C1 segment of cervical spinal cord (tissue), 14 donors: ENCODE results near the gene OGG1.

Experiments used
- DNase-seq, 14 donors: peaks; one replicate each; lab custom pipeline; 2025; lab: John Stamatoyannopoulos, UW

The OGG1 gene

DNA sequence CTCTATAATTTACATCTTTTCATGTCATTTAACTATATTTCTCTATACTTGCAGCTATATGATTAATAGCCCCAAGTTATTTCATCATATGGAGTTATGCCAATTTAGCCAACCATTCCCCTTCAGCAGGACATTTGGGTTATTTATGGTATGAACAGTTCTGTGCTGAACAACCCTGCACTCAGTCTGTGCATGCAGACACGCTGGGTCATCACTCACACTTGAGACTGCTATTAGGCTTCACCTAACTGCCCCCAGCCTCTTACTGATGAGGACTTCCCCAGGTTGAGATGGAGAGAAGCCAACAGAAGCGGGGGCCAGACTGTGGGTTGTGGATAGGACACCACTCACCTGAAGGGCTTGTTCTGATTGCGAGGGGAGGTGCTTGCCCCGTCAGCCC is 35.2 kb downstream of the OGG1 start:
- DNase-seq: no peak

DNA sequence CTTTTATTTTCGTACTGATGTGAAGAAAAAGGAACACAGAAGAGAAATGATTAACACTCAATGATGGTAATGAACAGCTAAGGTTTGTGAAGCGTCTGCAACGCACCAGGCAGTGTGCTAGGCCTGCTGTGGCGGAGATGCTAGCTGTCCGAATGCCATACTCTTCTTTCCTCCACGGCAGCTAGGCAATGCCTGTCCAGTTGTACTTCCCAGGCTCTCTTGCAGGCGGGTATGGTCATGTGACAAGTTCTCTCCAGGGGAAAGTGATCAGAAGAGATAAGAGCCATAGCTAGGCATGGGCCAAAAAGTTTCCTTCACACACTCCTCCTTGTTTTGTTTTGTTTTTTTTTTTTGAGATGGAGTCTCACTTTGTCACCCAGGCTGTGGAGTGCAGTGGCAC is 35.9 kb downstream of the OGG1 start:
- DNase-seq: no peak

DNA sequence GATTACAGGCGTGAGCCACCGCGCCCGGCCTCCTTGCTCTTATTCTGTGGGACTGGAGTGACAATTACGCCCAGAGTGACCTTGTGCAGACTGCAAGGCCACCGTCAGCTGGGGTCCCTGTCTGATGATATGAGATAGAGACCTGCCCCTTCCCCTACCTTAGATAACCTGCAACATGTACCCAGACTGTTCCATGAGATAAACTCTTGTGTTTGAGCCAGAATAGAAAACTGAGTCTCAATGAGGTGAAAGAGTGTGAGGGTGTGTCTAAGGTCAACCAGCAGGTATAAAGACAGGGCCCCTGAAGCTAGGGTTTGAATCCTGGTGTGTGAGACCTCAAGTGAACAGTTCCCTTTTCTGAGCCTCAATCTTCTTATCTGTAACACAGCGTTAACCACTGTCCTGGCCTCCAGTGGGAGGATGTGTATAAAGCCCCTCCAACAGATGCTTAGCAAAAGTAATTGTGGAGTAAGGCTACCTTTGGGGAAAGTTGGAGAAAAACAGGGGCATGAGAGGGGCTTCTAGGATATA is 36.5 kb downstream of the OGG1 start:
- no peak for DNase-seq

DNA sequence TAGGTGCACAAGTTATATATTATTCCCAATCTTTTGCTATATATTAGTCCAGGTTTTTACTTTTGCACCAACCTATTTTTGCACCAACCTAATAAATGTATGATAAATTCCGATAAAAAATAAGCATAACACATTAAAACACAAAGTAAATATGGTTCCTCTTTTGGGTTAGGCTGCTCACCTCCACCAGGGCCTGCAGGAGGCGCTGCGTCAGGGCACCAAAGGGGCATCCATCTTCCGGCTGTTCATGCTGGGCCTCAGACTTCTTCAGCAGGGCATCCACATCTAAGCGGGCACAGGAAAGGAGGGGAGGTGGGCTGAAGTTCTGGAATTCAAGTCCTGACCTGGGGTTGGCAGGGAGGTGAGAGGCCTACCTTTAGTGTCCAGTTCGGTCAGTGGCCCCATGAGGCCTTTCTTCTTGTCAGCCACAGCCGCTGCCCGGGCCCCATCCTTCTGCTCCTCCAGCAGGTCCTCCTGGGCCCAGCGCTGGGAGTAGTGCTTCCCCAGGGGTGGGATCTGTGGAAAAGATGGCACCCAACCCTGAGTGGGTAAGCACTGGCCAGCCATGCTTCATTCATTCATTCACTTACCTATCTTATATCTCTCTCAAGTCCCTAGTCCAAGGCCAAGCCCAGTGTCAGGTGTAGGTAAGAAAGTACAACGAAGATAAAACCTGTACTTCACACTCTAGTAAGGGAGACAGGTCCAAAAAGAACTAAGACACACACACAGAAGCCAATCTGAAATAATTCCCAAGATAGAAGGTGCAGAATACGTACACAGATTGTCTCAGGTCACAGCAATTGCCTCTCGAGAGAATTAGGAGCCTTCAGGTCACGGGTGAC is 37.3 kb downstream of the OGG1 start:
- no peak for DNase-seq

DNA sequence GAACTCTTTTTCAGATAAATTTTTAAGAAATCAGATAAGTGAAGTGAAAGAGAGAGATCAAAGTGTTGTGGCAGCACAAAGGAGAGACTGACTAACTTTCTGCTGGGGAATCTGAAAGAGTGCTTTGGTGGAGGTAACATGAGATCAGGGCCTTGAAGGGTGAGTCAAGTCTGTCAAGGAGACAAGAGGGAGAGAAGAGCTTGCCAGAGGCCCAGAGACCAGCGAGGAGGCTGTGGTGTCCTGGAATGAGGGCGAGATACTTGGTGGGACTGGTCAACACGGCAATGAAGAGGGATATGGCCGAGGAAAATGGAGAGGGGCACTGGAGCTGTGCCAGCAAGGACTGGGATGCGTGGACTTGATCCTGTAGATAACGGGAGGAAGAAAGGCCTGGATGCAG is 38.0 kb downstream of the OGG1 start:
- no peak for DNase-seq

DNA sequence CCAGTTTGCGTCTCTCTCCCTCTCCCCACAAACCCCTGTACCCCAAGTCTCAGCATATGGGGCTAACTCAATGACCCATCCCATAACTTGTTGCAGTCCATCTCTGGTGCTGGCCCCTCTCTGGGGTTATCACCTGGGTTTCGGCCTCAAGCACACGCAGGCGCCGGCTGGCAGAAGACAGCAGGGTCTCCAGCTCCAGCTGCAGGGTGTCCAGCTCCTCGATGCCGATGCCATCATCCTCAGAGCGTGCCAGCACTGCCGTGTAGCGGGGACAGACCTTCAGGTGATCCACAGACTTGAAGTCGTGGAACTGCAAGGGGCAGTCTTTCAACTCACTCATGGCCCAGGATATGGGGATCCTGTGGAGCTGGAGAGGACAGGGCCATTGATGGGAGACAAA is 41.4 kb downstream of the OGG1 start:
- DNase-seq: no peak

DNA sequence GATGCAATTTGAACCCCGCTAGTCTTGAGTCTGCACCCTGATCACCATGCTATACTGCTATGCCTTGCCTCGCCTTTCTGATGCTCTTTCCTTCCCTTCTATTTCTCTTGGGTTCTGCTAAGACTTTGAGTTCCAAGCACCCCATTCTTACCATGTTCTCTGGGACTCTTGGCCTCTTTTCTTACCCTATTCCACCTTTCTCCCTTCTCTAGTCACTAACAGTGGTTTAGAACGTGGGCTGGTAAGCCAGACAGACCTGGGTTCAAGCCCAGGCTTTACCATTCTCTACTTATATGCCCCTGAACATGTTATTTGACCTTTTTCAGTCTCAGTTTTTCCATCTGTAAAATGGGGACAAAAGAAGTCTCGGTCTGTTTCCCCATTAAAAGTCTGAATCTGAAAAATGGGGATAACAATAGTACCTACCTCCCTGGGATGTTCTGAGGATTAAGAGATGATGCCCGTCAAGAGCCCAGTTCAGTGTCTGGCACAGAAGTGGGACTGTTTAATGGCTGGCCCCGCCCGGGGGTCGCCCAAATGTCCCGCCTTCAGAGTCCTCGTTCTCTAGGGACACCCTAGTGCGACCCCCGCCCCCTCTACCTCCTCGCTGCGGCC is 42.1 kb downstream of the OGG1 start:
- no peak for DNase-seq

DNA sequence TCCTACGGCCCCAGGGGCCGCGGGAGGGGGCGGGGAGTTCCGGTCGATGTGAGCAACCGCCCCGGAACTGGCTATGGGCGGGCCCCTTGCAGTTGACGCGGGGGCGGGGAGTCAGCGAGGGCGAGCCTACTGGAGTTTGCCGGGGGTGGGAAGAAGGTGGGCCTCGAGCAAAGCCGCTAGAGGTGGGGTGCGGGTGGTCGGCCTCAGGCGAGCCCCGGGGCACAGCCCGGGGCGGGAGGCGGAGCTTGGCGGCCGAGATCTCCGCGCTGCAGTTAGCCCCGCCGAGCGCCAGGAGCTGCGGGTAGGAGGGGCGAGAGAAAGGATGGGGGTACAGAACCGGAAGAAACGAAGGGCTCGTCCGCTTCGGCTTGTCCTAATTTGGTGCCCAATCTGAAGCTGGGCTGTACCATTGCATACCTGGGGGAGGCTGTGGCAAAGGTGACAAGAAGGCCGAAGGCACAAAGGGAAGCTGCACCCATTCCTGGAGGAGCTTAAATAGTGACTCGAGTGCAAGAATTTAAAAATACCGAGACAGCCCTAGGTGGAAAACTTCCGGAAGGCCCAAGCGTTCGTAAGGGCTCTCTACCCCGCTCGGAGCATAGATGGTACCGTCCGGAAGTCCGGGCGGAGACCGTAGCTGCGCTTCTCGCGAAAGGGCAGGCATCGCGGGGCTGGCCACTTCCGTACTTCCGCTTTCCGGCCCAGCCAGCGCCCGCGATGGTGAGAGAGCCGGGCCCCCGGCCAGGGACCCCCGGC is 42.8 kb downstream of the OGG1 start, which contains the start of the genes ARPC4 and TADA3:
TSS of gene ARPC4 (plus strand) at position 678 of the 756 bp plus-strand sequence. CDS start at position 718, 40 bp downstream.
TSS of gene TADA3 (minus strand) at position 69 of the 756 bp plus-strand sequence. CDS start 1,007 bp downstream, outside the sequence.
- peak; percentile 90 to 98 (median 96) for DNase-seq

DNA sequence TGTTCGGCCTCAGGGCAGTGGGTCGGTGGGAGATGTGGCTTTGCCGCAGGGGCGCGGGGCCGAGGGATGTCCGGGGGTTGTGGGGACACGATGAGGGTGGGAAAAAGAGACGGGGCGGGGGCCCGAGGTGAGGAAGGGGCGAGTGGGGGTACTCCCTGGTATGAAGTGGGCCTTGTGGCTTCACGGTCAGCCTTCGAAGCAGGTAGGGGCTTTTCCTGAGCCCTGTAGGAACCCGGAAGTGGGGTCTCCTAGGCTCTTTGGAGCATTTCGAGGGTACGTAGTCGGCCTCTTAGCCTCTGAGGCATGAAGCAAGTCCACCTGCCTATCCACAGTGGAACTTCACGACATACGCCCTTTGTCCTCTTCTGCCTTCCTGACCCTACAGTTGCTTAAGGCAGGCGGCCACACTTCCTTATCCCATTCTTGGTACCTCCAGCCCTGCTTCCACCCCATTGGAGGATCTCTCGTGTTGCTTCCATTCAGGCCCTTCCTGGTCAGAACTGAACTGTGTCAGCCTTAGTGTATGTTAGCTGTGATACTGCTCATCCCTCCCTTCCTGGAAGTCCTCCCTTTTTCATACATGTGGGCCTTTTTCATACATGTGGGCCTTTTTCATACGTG is 43.5 kb downstream of the OGG1 start:
- peak in 1 of 14 donors; percentile 56 for DNase-seq

DNA sequence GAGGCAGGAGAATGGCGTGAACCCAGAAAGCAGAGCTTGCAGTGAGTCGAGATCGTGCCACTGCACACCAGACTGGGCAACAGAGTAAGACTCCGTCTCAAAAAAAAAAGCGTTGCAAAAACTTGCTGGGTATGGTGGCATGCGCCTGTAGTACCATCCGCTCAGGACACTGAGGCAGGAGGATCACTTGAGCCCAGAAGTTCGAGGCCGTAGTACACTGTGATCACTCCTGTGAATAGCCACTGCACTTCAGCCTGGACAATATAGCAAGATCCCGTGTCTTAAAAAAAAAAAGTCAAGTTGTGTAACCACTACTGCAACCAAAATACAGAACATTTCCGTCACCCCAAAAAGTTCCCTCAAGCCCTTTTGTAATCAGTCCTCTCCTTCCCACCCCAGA is 44.6 kb downstream of the OGG1 start:
- DNase-seq: no peak

DNA sequence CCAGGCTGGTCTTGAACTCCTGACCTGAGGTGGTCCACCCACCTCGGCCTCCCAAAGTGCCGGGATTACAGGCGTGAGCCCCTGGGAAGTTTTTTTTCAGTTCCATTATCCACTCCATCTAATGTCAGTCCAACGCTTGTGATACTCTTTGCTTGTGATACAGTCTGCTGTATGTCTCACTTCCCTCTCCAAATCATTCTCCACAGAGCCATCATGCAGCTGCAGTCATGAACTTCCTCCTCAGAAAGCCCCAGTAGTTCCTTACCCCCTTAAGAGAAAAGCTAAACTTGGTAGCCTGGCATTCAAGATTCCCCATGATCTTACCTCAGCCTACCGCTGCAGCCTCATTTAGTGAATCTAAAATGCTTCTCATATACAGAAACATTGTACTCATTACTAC is 45.5 kb downstream of the OGG1 start:
- no peak for DNase-seq

DNA sequence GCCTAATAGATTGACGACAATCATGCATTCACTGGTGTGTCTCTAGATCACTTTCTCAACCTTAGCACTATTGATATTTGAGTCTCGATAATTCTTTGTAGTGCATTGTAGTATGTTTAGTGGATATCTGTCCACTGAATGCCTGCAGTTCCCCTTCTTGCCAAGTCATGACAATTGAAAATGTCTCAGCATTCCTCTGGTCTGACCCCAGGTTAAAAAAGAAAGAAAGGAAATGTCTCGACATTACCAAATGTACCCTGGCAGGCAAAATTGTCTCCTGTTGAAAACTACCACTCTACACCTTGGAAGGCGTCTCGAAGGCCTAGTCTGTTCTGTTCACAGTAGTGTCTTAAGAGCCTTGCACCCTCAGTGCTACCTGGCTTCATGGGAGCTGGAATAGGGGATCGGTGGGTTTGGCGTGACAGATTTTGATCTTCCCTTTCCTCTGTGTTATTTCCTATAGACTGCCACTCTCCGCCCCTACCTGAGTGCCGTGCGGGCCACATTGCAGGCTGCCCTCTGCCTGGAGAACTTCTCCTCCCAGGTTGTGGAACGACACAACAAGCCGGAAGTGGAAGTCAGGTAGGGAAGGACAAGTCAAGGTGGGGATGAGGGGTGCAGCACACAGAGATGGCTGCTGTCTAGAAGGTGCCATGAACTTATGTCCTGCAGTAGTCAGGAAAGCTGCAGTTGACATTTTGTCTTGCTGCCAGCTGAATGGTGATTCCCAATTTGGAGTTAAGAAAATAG is 47.6 kb downstream of the OGG1 start:
- no peak for DNase-seq

DNA sequence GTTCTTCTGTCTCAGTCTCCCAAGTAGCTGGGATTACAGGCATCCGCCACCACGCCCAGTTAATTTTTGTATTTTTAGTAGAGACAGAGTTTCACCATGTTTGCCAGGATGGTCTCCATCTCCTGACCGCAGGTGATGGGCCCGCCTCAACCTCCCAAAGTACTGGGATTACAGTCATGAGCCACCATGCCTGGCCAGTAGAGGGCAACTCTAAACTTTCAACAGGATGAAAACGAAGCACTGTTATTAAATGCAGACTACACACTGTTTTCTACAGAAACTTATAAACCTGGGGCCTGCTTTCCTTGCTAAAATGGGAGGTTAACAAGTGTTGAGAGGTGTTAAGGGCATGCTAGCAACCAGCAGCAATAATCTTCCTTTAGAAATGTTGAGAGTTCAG is 50.8 kb downstream of the OGG1 start:
- DNase-seq: no peak

DNA sequence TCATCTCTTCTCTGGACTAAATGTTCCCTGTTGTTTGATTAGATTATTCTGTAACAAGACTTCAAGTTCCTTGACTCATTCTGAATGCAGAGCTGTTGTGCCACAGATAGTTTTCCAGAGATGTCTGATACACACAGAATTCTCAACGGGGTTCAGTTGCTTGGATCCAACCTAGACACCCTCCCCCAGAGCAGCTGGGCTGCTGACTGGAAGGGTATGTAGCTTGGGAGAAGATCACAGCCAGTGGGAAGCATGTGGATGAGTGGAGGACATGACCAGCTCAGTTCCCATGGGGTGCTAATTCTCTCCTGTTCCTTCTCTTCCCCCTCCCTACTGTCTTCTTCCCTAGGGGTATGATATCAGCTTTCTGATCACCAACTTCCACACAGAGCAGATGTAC is 53.7 kb downstream of the OGG1 start:
- DNase-seq: no peak

DNA sequence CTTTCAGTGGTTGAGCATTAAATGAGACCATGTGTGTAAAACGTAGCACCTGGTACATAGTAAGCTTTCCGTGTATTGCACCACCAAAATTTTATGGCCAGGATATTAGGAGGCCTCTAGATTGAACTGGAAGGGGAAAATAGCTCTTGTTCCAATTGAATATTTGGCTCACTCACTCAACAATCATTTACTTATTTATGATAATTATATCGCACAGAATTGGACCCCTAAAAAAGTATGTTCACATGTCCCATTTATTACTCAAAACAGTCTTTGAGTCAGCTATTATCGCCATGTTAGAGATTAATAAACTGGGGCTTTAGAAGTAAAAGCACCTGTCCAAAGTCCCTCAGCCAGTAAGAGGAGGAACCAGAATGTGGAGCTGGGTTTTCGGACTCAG is 55.2 kb downstream of the OGG1 start:
- no peak for DNase-seq

DNA sequence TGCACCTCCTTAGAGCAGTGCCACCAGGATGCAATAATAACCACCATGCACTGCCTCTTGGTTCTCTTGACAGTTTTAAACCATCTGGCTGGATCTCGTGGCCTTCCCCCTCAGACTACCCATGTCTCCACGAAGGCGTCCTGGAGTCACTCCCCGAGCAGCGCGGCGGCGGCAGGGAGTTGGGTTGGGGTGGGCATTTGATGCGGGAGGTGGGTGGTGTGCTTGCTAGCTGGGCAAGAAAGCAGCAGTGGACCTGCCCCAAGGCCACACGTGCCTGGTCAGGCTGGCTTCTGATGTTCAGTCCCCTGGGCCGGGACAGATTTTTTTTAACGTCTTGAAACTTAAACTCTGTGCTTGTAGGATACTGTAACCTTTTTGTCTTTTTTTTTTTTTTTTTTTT is 56.4 kb downstream of the OGG1 start:
- DNase-seq: no peak
